ENCODE data around the gene CRYGS. TPM values are rescaled to one million over a fixed set of nuclear protein-coding genes. Genes with fewer than 3 reads are reported as not detected.

The CRYGS gene
- polyA plus RNA-seq, 1 of the 3 experiments (the other 2 are of a cell fraction) = 2.1 TPM

GRCh38 chr3:186552408-186553031 lies 8.3 kb upstream of the CRYGS start:
- H3K27ac ChIP-seq (ENCODE audit: low read depth in 2 of 2, low read length in 1 of 2) = no peak overlapping the region
- CTCF ChIA-PET = interaction anchor here (0.6 to 1.4 kb wide), 5 partner anchors 12 to 1478 kb away, joined by 3 to 8 read pairs (median 3); no protein-coding TSS in a partner anchor
- H3K4me1 ChIP-seq (ENCODE audit: control insufficient read depth in 1 of 2, insufficient read depth in 2 of 2, low read depth in 1 of 2, low read length in 1 of 2) = no peaks in the 10 kb centered on the region
- H3K36me3 ChIP-seq (replicated peaks in 1 of 2; ENCODE audit: control insufficient read depth in 1 of 2, insufficient read depth in 2 of 2, low read length in 1 of 2) = peaks cover 43 to 59% of the 10 kb centered on the region in 2 experiments
- POLR2A ChIA-PET = no interaction called here
- TF ChIP-seq RXRA (IDR thresholded peaks at IDR 0.05; ENCODE audit: borderline replicate concordance, low read depth) (no peak), TCF12 (IDR thresholded peaks at IDR 0.05) (no peak), FOXM1 (IDR thresholded peaks at IDR 0.05; ENCODE audit: low read depth) (no peak), EZH2phosphoT487 (IDR thresholded peaks at IDR 0.05; ENCODE audit: borderline replicate concordance, low read depth) (no peak), RAD21 (IDR thresholded peaks at IDR 0.05; ENCODE audit: low read length) (no peak), YY1 (IDR thresholded peaks at IDR 0.05; ENCODE audit: low read depth) (no peak), ZBTB33 (IDR thresholded peaks at IDR 0.05; ENCODE audit: borderline replicate concordance, low read depth) (no peak), GATA2 (CRISPR knock-in tag; IDR thresholded peaks at IDR 0.05) (no peak), ELF1 (IDR thresholded peaks at IDR 0.05) (no peak)
- no peak overlapping the region for H2AFZ ChIP-seq (ENCODE audit: low read depth)
- no peaks in the 10 kb centered on the region for H4K20me1 ChIP-seq (ENCODE audit: insufficient read depth)
- no peaks in the 10 kb centered on the region for H3K79me2 ChIP-seq (ENCODE audit: insufficient read depth)
- no peak overlapping the region for H3K4me2 ChIP-seq
- no peaks in the 10 kb centered on the region for H3K27me3 ChIP-seq (ENCODE audit: insufficient read depth)
- 87% methylated on average over 5 of the region's 5 CpGs for WGBS (ENCODE audit: low lambda C conversion rate)
- no peaks in the 10 kb centered on the region for H3K9me3 ChIP-seq
- no peaks in the 10 kb centered on the region for H3F3A ChIP-seq (replicated peaks; ENCODE audit: insufficient read depth)
- H3K9ac ChIP-seq = no peak overlapping the region
- H3K9me2 ChIP-seq = no peaks in the 10 kb centered on the region
- DNase-seq = no peak
- H3K4me3 ChIP-seq (ENCODE audit: low read depth in 2 of 2, low read length in 1 of 2) = no peak overlapping the region

- H3K36me3 ChIP-seq (replicated peaks in 1 of 2; ENCODE audit: control insufficient read depth in 1 of 2, insufficient read depth in 2 of 2, low read length in 1 of 2) = peaks cover 34 to 52% of the 10 kb centered on the region in 2 experiments
- WGBS (ENCODE audit: low lambda C conversion rate) = 95% methylated on average over 6 of the region's 6 CpGs
- ChIA-PET CTCF (interaction anchor here (1.1 to 2.3 kb wide), 3 partner anchors 11 to 574 kb away, joined by 4 to 8 read pairs (median 5); no protein-coding TSS in a partner anchor), POLR2A (no interaction called here)
- H3F3A ChIP-seq (replicated peaks; ENCODE audit: insufficient read depth) = no peaks in the 10 kb centered on the region
- H3K4me1 ChIP-seq (ENCODE audit: control insufficient read depth in 1 of 2, insufficient read depth in 2 of 2, low read depth in 1 of 2, low read length in 1 of 2) = no peaks in the 10 kb centered on the region
- no peaks in the 10 kb centered on the region for H3K9me2 ChIP-seq
- no peak overlapping the region for H3K27ac ChIP-seq (ENCODE audit: low read depth in 2 of 2, low read length in 1 of 2)
- H3K4me2 ChIP-seq = no peak overlapping the region
- H3K9ac ChIP-seq = no peak overlapping the region
- DNase-seq = no peak
- no peak overlapping the region for H2AFZ ChIP-seq (ENCODE audit: low read depth)
- no peaks in the 10 kb centered on the region for H3K27me3 ChIP-seq (ENCODE audit: insufficient read depth)
- TF ChIP-seq MXI1 (IDR thresholded peaks at IDR 0.05; ENCODE audit: low read depth, low read length) (no peak), JUND (IDR thresholded peaks at IDR 0.05) (no peak), CTCF (IDR thresholded peaks at IDR 0.05) (no peak), ELF1 (IDR thresholded peaks at IDR 0.05) (no peak), GATA2 (CRISPR knock-in tag; IDR thresholded peaks at IDR 0.05) (no peak)
- no peaks in the 10 kb centered on the region for H3K9me3 ChIP-seq
- H4K20me1 ChIP-seq (ENCODE audit: insufficient read depth) = no peaks in the 10 kb centered on the region
- H3K79me2 ChIP-seq (ENCODE audit: insufficient read depth) = no peaks in the 10 kb centered on the region
- H3K4me3 ChIP-seq (ENCODE audit: low read depth in 2 of 2, low read length in 1 of 2) = no peak overlapping the region
These were observed 7.2 kb upstream of the CRYGS start for GRCh38 chr3:186551387-186551786.
